Measurements from ENCODE around the gene ZNF585A. TPM values are rescaled to one million over a fixed set of nuclear protein-coding genes. Genes with fewer than 3 reads are reported as not detected.
"Not testable (repeated sequence)": the region's sequence is repeated elsewhere in the genome, so short reads cannot be mapped to it uniquely, and the experiment has no call there.

The ZNF585A gene
- total RNA-seq, 3 donors from 2014 or later = 6.1 to 15.1 (median 15.1) TPM

GRCh38 chr19:37127999-37128820 lies 44.3 kb downstream of the ZNF585A start:
- H3K36me3 ChIP-seq = peaks cover 18% of the 10 kb centered on the region
- H3K4me3 ChIP-seq = no peak overlapping the region
- intact Hi-C loops (cut with DNase I; ENCODE audit: low total_unique reads) = no loop called here

GRCh38 chr19:37122093-37122492 lies 50.4 kb downstream of the ZNF585A start:
- H3K27me3 ChIP-seq; DNase-seq (ENCODE audit: low spot score in 2 of 2): not testable (repeated sequence)

More at GRCh38 chr19:37127999-37128820, 44.3 kb downstream of the ZNF585A start:
- TF ChIP-seq POLR2A (IDR thresholded peaks at IDR 0.05) (no peak), POLR2AphosphoS5 (IDR thresholded peaks at IDR 0.05) (no peak), CTCF (IDR thresholded peaks at IDR 0.05) (no peak)
- Histone ChIP-seq H3K9me3 (peaks cover 99 to 100% of the 10 kb centered on the region in 2 donors), H3K4me1 (no peaks in the 10 kb centered on the region), H3K27me3 (no peaks in the 10 kb centered on the region), H3K27ac (no peak overlapping the region)
- DNase-seq (ENCODE audit: low spot score in 2 of 2) = no peak

GRCh38 chr19:37114001-37114400 lies 58.5 kb downstream of the ZNF585A start:
- intact Hi-C loops (cut with DNase I; ENCODE audit: low total_unique reads) = no loop called here
- no peak for TF ChIP-seq POLR2A (IDR thresholded peaks at IDR 0.05)
- TF ChIP-seq POLR2AphosphoS5 (IDR thresholded peaks at IDR 0.05) = no peak
- no peak for TF ChIP-seq CTCF (IDR thresholded peaks at IDR 0.05)
- no peaks in the 10 kb centered on the region for H3K36me3 ChIP-seq

More at GRCh38 chr19:37122093-37122492, 50.4 kb downstream of the ZNF585A start:
- H3K27ac ChIP-seq; H3K36me3 ChIP-seq; H3K4me3 ChIP-seq; intact Hi-C loops (cut with DNase I; ENCODE audit: low total_unique reads); H3K4me1 ChIP-seq: not testable (repeated sequence)
- H3K9me3 ChIP-seq = peaks cover 66 to 81% of the 10 kb centered on the region in 2 donors

DNA sequence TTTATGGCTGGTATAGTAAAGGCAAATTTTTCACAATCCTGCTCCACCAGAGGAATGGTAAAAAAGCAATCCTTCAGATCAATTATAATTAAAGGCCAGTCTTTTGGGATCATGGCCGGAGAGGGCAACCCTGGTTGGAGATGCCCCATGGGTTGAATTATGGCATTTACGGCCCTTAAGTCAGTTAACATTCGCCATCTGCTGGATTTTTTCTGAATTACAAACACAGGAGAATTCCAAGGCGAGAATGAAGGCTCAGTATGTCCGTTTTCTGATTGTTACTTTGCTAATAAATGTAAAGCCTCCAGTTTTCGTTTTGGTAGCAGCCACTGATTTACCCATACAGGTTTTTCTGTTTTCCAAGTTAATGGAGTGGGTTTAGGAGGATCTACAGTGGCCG lies 60.7 kb downstream of the ZNF585A start:
- H3K4me1 ChIP-seq; H3K27me3 ChIP-seq; H3K36me3 ChIP-seq; intact Hi-C loops (cut with DNase I; ENCODE audit: low total_unique reads); DNase-seq (ENCODE audit: low spot score in 2 of 2); H3K4me3 ChIP-seq; H3K27ac ChIP-seq: not testable (repeated sequence)
- peaks cover 96 to 98% of the 10 kb centered on the region in 2 donors for H3K9me3 ChIP-seq

More at GRCh38 chr19:37114001-37114400, 58.5 kb downstream of the ZNF585A start:
- Histone ChIP-seq H3K9me3 (peaks cover 93 to 97% of the 10 kb centered on the region in 2 donors), H3K4me3 (no peak overlapping the region), H3K27me3 (no peaks in the 10 kb centered on the region), H3K4me1 (no peaks in the 10 kb centered on the region), H3K27ac (no peak overlapping the region)
- DNase-seq (ENCODE audit: low spot score in 2 of 2) = no peak

- H3K27ac ChIP-seq; H3K27me3 ChIP-seq; H3K4me3 ChIP-seq; DNase-seq (ENCODE audit: low spot score in 2 of 2); intact Hi-C loops (cut with DNase I; ENCODE audit: low total_unique reads); H3K4me1 ChIP-seq: not testable (repeated sequence)
- Histone ChIP-seq H3K36me3 (peaks cover 16% of the 10 kb centered on the region), H3K9me3 (peaks cover 77 to 93% of the 10 kb centered on the region in 2 donors)
Observed at GRCh38 chr19:37104135-37104534, 68.4 kb downstream of the ZNF585A start.

GRCh38 chr19:37098570-37098969 lies 73.9 kb downstream of the ZNF585A start:
- TF ChIP-seq POLR2A (IDR thresholded peaks at IDR 0.05) (no peak), POLR2AphosphoS5 (IDR thresholded peaks at IDR 0.05) (no peak), CTCF (IDR thresholded peaks at IDR 0.05) (no peak)
- no peak for DNase-seq (ENCODE audit: low spot score in 2 of 2)
- intact Hi-C loops (cut with DNase I; ENCODE audit: low total_unique reads) = no loop called here
- H3K4me1 ChIP-seq = no peaks in the 10 kb centered on the region
- no peak overlapping the region for H3K27ac ChIP-seq
- H3K4me3 ChIP-seq = no peak overlapping the region
- no peaks in the 10 kb centered on the region for H3K27me3 ChIP-seq
- H3K36me3 ChIP-seq = peaks cover 38% of the 10 kb centered on the region
- H3K9me3 ChIP-seq = peaks cover 67 to 95% of the 10 kb centered on the region in 2 donors

Data from breast epithelium (tissue), 4 donors.